Ovary (tissue), 10 donors: ENCODE data around the gene PGLYRP2. TPM values are rescaled to one million over a fixed set of nuclear protein-coding genes. Genes with fewer than 3 reads are reported as not detected.

Experiments
- DNase-seq, 5 donors: peaks; one replicate each; pipeline ENCODE4 v3.0.0-alpha.2; 2019 to 2020
- H3K27ac ChIP-seq, 2 donors: fragments of 200-600 bp; one replicate each; pipeline versions ENCODE4 v1.5.1 to v1.8.0; 2019 to 2022
- H3K27me3 ChIP-seq: fragments of 200-600 bp; one replicate; pipeline ENCODE4 v1.8.0; 2022
- H3K36me3 ChIP-seq: fragments of 200-600 bp; sonication (generic); one replicate; pipeline ENCODE4 v1.5.1; 2019
- H3K4me1 ChIP-seq: one replicate; pipeline ENCODE4 v1.8.1; 2013; ENCODE audit warnings: mild to moderate bottlenecking, moderate library complexity; ENCODE audit not compliant: insufficient read depth
- H3K4me3 ChIP-seq: fragments of 200-600 bp; sonication (generic); one replicate; pipeline ENCODE4 v1.5.1; 2017
- H3K9me3 ChIP-seq, 2 donors: fragments of 200-600 bp in 1 of 2; sonication (generic) in 1 of 2; one replicate each; pipeline versions ENCODE4 v1.5.1 to v1.8.1; 2013 to 2019; ENCODE audit warnings: mild to moderate bottlenecking in 1 of 2, moderate library complexity in 1 of 2
- CTCF ChIP-seq, 3 donors: fragments of 450-650 bp in 2 of 3; fragments of 200-600 bp in 1 of 3; IDR thresholded peaks; one replicate each; pipeline versions ENCODE4 v1.5.1 to v1.8.0; 2016 to 2022; ENCODE audit warnings: antibody characterized with exemption in 3 of 3, mild to moderate bottlenecking in 1 of 3
- EP300 ChIP-seq: sonication (generic); formaldehyde crosslinking; IDR thresholded peaks from one replicate; pipeline ENCODE4 v1.6.1; 2017; ENCODE audit warnings: antibody characterized with exemption
- POLR2A ChIP-seq: fragments of 450-650 bp; IDR thresholded peaks from one replicate; pipeline ENCODE4 v1.6.1; 2017; ENCODE audit warnings: antibody characterized with exemption, mild to moderate bottlenecking, moderate library complexity
- WGBS, 3 donors: extraction: QIAGEN DNeasy Blood & Tissue Kit in 1 of 3; methylation state at CpG; one replicate each; pipeline versions ENCODE4 v1.1.5 to v1.1.7; 2013 to 2017; 5-methylcytosine and 5-hydroxymethylcytosine counted together
- intact Hi-C, 4 donors: fragments of 100-400 bp; cut with DNase I; formaldehyde crosslinking; loops; one replicate each; pipeline versions ENCODE4 v1.11.0 to v1.15.1; 2022 to 2023
- long read RNA-seq, 3 donors: library from polyadenylated mRNA in 2 of 3; unstranded in 2 of 3; transcript quantifications; one replicate each; pipeline ENCODE4 v2.0.0 and lab custom pipeline, GENCODE V29; 2021 to 2026
- polyA plus RNA-seq, 2 donors: library from polyadenylated mRNA; stranded (reverse); fragments of 200-250 nt in 1 of 2; fragments of 350-450 nt in 1 of 2; fragmentation: Illumina TruSeq in 1 of 2; extraction: RNeasy Lipid Tissue Mini Kit (QIAGEN cat#74804) in 1 of 2; gene quantifications; one replicate each; pipeline ENCODE4 v1.2.3, GENCODE V29; 2013 to 2014
- total RNA-seq, 7 donors: library from RNA; depleted of rRNA in 2 of 7; stranded (reverse); fragments of >200 nt in 2 of 7; fragmentation: NEBNext Ultra II Directional in 3 of 7; extraction: Animal tissue kit (Norgen Biotek cat#: 25700) in 3 of 7; gene quantifications; one replicate each; pipeline versions ENCODE4 v1.1.0 to v1.2.4, GENCODE V29; 2016 to 2023
- donor health status: DM: no; HTN: no; CAD: no; lungs with moderate emphysema.
- donor health status: DM: no; HTN: no; CAD: no.
- donor health status: Bipolar disorder and iron deficiency.
- donor health status: DM: yes; HTN: yes; CAD: no.
- donor health status: DM: no; HTN: no; CAD: no.
- donor health status: DM: yes; HTN: yes; CAD: no.

PGLYRP2 gene
- total RNA-seq (under 1 TPM in 1 of 7 donors, not detected in 6; 0.28 TPM), polyA plus RNA-seq (not detected)
- long read RNA-seq, donor 1: 0 reads
- long read RNA-seq, donor 2: 0 reads
- long read RNA-seq, donor 3: 0 reads

- H3K27ac ChIP-seq: no peak within 1 kb of the TSS
- intact Hi-C loops: no loop called here
- WGBS, 3 donors: 55 to 63% (median 56%) methylated on average over 16 of the region's 16 CpGs
- no peaks in the 10 kb centered on the region for H3K4me1 ChIP-seq
- H3K36me3 ChIP-seq: no peaks in the 10 kb centered on the region
- H3K27me3 ChIP-seq: no peaks in the 10 kb centered on the region
- H3K4me3 ChIP-seq: no peak within 1 kb of the TSS
- H3K9me3 ChIP-seq: no peaks in the 10 kb centered on the region
- TF ChIP-seq EP300: no peak
- no peak for TF ChIP-seq CTCF (IDR thresholded peaks at IDR 0.05)
- no peak for TF ChIP-seq POLR2A
- DNase-seq: no peak
These were observed at the start of gene PGLYRP2 for GRCh38 chr19:15479391-15480345. TSS of gene PGLYRP2 (minus strand) at chr19:15479501. CDS start at chr19:15479371, 130 bp downstream.

GRCh38 chr19:15527705-15528104 lies 48.4 kb upstream of the PGLYRP2 start:
- WGBS, 3 donors: 40 to 54% (median 49%) methylated on average over 3 of the region's 3 CpGs
- DNase-seq: no peak
- H3K27ac ChIP-seq: no peak overlapping the region
- no peaks in the 10 kb centered on the region for H3K9me3 ChIP-seq
- H3K27me3 ChIP-seq: no peaks in the 10 kb centered on the region
- H3K4me3 ChIP-seq: no peak overlapping the region
- H3K36me3 ChIP-seq: no peaks in the 10 kb centered on the region
- intact Hi-C loops: no loop called here
- TF ChIP-seq EP300: no peak
- no peaks in the 10 kb centered on the region for H3K4me1 ChIP-seq

GRCh38 chr19:15526408-15526807 lies 47.1 kb upstream of the PGLYRP2 start:
- no peak for DNase-seq
- Histone ChIP-seq H3K27ac (no peak overlapping the region), H3K36me3 (no peaks in the 10 kb centered on the region), H3K4me3 (no peak overlapping the region), H3K4me1 (no peaks in the 10 kb centered on the region), H3K9me3 (no peaks in the 10 kb centered on the region), H3K27me3 (no peaks in the 10 kb centered on the region)
- intact Hi-C loops: no loop called here
- TF ChIP-seq EP300 (no peak), POLR2A (no peak), CTCF (IDR thresholded peaks at IDR 0.05) (no peak)
- 71 to 75% (median 72%) methylated on average over 2 of the region's 2 CpGs for WGBS, 3 donors

- 81 to 92% (median 85%) methylated on average over 15 of the region's 15 CpGs for WGBS, 3 donors
- intact Hi-C loops: no loop called here
These were observed 46.0 kb upstream of the PGLYRP2 start for GRCh38 chr19:15525291-15525690.

More at GRCh38 chr19:15525291-15525690, 46.0 kb upstream of the PGLYRP2 start:
- Histone ChIP-seq H3K4me3 (no peak overlapping the region), H3K27ac (no peak overlapping the region), H3K27me3 (no peaks in the 10 kb centered on the region), H3K4me1 (no peaks in the 10 kb centered on the region), H3K9me3 (no peaks in the 10 kb centered on the region), H3K36me3 (no peaks in the 10 kb centered on the region)
- DNase-seq: no peak
- TF ChIP-seq POLR2A (no peak), EP300 (no peak), CTCF (IDR thresholded peaks at IDR 0.05) (no peak)
